NK-92 (cell line): ENCODE measurements around the gene WDR18.
"Not testable (repeated sequence)": the region's sequence is repeated elsewhere in the genome, so short reads cannot be mapped to it uniquely, and the experiment has no call there.

Experiments
- DNase-seq: peaks from one replicate; lab custom pipeline; 2025; ENCODE audit not compliant: unreplicated experiment; lab: John Stamatoyannopoulos, UW

The WDR18 gene

DNA sequence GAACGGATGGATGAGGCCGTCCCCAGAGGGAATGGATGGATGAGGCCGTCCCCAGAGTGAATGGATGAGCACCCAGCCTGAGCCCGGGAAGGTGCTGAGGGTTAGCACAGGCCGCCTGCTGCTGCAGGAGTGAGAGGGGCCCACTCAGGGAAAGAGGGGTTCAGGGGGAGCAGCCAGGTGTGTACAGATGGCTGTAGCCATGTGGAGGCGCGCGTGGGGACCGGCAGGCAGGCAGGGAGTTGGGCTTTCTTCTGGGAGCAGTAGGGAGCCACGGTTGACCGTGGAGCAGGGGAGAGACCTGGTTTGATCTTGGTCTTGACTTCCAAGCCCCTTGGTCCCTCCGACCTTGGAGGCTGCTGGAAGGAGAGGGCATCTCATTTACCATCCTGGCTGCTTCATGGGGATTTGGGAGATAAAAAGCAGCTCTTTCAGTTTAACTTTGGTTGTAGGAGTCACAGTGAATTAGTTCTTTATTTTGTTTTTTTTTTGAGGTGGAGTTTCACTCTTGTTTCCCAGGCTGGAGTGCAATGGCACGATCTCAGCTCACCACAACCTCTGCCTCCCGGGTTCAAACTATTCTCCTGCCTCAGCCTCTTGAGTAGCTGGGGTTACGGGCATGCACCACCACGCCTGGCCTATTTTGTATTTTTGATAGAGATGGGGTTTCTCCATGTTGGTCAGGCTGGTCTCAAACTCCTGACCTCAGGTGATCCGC, 33.6 kb upstream of the WDR18 start:
- no peak for DNase-seq

DNA sequence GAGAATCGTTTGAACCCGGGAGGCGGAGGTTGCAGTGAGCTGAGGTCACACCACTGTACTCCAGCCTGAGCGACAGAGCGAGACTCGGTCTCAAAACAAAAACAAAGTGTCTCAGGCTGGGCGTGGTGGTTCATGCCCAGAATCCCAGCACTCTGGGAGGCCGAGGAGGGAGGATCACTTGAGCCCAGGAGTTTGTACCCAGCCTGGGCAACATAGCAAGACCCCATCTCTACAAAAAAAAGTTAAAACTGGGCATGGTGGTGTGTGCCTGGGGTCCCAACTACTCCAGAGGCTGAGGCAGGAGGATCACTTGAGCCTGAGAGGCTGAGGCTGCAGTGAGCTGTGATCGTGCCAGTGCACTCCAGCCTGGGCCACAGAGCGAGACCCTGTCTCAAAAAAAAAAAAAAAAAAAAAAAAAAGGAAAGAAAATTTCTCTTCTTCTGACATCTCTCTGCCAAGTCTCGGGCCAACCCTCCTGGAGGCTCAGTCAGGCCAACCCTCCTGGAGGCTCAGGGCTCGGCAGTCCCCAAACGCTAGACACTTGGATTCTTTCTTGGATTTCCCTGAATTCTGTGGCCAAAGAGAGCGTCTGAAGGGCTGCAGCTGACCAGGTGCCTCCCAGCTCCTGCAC, 32.0 kb upstream of the WDR18 start:
- DNase-seq: no peak

DNA sequence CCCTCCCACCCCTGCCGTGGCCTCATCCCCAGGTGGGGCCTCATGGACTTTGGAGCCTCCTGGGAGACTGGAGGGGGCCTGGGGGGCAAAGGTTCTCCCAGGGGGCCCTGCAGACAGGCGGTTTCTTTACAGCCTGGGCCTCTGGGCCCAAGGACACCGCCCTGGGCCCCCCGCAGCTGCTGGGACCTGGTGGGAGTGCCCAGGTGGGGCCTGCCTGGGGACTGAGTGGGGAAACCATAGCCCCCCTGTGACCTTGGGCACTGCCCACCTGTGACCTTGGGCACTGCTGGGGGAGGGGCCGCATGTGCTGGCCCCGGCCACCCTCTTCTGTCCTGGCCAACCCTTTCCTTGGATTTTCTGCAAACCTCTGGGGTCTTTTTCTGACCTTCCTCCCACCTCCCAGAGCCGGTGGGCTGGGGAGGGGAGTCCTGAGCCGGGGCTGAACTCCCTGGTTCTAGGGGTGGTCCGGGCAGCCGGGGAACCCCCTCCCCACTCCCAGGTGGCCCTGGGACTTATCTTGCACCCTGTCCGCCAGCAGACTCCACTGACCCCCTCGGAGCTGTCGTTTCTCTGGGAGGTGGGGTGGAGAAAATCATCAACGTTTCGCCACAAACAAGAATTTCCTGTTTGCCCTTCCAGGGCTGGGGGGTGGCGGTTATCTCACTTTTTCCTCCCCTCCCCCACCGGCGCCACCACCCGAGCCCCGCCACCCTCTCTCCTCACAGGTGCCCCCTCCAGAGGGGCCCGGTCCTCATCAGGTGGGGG, 31.3 kb upstream of the WDR18 start:
- no peak for DNase-seq

DNA sequence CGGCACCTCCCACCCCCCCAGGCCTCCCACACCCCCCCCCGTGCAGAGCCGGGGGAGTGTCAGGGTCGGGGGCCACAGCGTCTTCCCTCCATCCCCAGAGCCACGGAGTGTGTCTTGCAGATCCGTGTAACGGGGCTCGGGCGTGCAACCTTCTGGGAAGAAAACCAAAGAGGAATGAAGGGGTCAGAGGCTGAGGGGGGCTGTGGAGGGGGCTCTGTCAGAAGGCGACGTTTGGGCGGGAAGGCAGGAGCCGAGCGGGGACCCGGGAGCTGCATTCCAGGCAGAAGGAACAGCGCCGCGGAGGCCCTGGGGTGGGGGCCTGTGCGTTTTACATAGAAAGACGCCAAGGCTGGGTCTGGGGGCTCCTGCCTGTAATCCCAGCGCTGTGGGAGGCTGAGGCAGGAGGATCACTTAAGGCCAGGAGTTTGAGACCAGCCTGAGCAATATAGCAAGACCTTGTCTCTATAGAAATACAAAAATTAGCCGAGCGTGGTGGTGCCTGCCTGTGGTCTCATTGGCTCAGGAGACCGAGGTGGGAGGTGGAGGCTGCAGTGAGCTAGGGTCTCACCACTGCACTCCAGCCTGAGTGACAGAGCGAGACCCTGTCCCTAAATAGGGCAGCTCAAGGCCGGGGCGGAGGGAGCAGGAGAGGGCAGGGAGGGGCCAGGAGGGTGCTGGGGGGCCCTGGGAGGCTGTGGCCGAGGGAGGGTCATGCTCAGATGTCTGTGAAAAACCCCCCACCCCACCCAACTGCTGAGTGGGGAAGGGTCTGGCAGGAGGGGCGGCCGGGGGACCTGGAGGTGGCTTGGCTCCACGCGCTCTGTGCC, 30.5 kb upstream of the WDR18 start:
- DNase-seq: no peak

DNA sequence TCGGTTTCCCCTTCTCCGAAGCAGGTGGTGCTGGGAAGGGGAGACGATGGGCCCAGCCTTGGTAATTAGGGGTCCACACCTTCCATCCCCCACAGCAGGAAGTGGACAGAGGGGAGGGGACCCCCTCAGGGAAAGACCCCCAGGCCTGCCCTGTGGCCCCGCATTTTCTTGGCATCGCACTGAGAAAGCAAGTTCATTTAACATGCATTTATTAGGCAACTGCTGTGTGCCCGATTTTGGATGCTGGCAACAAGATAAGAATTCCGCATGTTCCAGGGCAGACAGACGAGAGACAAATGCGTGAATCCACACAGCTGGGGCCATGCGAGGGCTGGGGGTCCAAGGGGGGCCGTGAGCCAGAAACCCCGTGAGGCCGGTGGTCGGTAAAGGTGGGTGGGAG, 29.9 kb upstream of the WDR18 start:
- no peak for DNase-seq

DNA sequence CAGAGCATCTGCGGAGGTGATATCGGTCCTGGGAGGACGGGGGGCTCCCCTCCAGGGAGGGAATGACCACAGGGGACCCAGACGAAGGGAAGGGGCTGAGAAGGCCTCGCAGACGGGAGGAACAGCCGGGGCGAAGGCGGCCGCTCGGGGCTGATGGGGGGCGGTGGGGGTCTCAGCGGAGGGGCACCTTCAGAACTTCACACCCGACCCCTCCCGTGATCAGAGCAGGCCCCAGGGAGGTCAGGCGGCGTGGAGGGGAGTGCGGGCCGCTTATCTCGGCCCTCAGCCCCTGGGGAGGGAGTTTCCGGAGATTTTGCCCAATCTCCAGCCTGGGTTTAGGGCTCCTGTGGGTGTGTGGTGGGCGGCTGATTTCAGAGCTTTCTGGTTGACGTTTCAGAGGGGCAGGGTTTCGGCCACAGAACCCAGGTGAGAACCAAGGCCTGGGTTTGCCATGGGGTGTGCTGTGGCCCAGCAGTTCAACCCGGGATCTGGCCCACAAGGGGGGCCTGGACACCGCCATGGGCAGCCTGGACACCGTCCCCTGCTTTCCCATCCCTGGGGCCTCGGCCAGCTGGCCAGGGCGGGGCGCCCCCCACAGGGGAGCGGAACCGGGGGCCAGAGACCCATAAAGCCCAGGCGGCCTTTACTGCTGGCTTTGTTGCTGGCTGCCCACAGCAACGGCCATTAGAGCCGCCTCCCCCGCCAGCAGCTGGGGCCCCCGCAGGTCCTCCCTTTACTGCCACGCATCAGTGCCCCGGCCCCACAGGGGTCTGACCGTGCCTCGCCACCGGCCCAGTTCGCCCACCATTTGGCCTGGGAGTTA, 29.3 kb upstream of the WDR18 start:
- DNase-seq: no peak

DNA sequence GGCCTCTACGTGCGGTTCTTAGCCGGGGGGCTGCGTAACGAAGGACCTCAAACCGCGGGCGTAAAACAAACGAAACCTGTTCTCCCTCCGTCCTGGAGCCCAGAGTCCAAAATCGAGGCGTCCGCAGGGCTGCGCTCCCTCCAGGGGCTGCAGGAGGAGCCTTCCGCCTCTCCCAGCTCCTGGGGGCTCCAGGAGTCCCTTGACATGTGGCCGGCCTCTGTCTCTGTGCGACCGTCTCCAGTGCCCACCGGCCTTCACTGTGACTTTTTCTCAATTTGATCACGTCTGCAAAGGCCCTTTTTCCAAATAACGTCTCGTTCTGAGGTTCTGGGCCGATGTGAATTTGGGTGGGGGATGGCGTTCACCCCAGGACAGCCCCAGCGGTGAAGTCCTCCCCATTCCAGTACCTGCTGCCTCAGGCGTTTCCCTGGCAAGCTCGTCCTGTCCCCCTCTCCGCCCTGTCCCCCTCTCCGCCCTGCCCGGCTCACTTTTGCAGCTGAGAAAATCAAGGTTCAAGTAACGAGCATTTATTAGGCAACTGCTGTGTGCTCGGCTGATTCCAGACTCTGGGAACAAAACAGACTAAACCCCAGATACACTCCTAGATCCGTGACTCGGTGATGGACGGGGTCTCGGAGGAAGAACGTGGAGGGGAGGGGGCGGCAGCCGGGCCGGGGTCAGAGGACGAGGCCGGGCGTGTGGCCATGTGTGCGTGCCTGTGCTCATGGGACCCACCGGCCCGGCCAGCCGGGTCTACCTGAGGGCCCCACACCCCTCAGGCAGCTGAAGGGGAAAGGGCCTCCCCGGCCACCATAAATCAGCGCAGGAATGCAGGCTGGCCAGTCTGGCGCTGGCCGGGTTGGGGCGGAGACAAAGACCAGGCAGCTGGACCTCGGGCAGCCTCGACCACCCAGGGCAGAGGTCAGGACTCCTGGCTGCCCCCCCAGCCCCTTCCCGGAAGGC, 28.1 kb upstream of the WDR18 start:
- DNase-seq: no peak

DNA sequence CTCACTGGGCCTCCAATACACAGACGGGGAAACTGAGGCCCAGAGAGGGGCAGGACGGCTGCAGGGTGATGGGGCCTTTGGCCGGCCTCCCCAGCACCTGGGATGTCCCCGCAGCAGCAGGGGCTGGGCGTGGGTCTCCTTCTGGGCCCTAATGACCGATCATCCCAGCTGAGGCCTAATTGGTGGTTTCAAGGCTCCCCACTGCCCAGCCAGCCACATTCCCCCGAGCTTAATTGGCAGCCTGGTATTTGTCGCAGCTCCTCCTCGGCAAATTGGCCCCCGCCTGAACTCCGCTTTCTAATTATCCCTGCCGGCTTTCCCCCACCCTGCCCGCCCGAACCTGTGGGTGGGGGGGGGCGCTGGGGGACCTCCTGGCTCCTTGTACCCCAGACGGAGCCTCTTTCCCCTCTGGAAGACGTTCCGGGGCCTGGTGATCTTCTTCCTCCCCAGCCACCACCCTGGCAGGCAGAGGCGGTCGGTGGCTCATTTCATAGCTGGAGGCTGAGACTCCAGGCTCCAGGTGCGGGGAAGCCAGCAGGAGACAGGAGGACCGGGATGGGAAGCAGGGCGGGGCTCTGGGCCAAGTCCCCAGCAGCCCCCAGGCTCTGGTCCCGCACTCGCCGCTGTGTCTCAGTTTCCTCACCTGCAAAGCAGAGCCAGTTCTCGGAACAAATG, 27.2 kb upstream of the WDR18 start:
- DNase-seq: no peak

DNA sequence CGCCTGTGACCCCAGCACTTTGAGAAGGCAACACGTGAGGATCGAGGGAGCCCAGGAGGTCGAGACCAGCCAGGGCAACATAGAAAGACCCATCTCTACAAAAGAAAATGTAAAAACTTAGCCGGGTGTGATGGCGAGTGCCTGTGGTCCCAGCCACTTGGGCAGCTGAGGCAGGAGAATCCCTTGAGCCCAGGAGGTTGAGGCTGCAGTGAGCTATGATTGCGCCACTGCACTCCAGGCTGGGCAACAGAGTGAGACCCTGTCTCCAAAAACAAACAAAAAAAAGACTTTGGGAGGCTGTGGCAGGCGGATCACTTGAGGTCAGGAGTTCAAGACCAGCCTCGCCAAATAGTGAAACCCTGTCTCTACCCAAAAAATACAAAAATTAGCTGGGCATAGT, 26.6 kb upstream of the WDR18 start:
- not testable (repeated sequence) for DNase-seq

DNA sequence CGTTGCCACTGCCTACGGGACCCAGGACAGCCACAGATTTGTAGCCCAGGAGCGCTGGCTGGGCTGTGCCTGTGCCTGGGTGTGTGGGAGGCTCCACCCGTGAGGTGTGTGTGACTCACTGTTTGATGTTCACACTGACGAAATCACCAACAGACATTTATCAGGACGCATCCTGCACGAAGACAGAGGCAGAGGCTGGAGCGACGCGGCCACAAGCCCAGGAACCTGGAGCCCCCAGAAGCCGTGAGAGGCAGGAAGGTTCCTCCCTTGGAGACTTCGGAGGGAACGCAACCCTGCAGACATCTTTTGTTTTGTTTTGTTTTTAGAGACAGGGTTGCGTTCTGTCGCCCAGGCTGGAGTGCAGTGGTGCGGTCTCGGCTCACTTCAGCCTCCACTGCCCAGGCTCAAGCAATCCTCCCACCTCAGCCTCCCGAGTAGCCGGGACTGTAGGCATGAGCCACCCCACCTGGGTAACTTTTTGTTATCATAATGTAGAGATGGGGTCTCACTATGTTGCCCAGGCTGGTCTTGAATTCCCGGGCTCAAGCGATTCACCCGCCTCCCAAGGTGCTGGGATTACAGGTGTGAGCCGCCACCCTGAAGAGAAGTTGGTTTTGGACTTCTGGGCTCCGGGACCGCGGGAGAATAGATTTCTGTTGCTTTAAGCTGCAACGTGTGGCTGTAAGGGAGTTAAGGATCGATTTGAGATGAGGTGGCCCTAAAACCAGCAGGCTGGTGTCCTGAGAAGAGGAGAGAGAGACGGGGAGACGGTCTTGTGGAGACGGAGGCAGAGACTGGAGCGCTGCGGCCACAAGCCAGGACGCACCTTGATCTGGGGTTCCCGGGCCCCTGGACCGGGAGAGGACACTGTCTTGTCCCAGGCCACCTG, 24.9 kb upstream of the WDR18 start:
- DNase-seq: no peak

DNA sequence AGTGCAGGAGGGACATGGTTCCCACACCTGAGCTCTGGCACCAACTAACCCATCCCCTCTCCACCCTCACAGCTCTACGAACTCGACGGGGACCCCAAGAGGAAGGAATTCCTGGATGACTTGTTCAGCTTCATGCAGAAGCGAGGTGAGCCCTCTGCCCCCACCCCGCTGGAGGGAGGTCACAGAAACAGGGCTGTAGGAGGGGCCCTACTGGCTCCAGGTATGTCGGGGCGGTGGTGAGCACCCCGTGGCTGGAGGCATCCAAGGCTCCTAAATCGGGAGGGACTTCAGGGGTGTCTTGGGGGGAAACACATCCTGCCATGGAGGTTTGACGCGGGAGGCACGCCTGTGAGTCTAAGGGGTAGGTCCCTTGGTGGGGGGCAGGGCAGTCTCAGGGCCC, 24.1 kb upstream of the WDR18 start:
- DNase-seq: no peak

DNA sequence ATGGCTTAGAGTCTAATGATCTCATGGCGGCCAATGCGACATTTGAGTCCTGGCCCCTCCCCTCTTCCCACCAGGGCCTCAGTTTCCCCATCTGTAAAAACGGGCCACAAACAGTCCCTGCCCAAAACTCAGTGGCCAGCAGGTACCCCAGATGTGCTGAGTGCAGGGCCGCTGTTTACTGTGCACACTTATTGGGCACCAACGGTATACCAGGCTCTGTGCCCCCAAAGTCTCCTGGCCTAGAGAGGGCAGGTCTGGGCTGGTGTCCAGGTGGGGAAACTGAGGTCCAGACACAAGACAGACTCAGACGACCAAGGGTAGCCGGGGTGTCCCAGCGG, 23.6 kb upstream of the WDR18 start:
- DNase-seq: no peak

DNA sequence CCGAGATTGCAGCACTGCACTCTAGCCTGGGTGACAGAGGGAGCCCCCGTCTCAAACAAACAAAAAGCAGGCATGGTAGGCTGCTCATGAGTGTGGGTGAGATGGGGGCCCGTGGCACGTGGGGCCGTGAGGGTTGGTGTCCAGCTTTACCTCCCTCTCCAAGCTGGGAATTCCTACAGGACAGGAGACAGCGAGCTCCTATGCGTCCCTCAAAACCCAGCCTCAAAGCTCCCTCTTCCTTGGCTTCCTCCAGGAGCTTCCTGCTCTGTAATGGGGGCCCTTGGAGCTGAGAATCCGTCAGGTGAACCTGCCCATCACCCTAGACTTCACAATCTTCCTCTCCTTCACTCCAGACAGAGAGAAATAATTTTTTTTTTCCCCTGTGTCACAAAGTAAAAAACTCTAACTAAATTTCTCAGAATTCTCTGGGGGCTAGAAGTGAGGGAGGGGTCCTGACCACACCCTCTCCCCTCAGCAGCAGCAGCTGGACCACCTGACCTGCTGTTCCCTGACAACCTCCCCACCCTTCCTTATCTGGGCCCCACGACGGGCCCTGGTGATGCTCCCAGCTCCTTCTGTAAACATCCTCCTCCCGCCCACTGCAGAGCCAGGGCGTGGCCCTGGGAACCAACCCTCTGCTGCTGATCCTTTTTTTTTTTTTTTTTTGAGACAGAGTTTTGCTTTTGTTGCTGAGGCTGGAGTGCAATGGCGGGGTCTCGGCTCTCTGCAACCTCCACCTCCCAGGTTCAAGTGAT, 22.1 kb upstream of the WDR18 start:
- DNase-seq: no peak

DNA sequence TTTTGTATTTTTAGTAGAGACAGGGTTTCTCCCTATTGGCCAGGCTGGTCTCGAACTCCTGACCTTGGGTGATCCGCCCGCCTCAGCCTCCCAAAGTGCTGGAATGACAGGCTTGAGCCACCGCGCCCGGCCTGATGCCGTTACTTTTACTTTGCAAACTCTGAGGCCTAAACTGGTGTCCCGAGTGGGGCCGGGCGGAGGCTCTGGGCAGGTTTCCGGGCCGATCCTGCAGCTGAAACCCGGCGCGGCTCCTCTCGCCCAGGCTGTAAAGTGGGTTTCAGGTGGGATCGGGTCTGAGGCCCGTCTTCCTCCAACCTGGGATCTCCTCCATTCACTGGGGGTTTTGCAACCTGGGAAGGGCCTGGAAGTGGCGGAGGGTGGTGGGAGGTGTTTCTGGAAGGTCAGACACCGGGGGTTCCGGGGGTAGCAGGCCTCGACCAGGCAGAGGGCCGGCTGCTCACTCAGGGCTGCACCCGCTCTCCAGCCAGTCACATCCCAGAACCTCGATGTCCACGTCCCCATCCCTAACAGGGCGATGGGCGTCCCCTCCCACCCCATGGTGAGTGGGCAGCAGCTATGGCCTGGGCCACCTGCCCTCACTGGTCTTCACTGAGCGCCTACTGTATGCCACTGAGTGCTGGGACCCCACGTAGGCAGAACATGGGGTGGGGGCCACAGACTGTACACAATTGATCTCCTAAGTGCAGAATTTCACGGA, 21.3 kb upstream of the WDR18 start:
- no peak for DNase-seq

DNA sequence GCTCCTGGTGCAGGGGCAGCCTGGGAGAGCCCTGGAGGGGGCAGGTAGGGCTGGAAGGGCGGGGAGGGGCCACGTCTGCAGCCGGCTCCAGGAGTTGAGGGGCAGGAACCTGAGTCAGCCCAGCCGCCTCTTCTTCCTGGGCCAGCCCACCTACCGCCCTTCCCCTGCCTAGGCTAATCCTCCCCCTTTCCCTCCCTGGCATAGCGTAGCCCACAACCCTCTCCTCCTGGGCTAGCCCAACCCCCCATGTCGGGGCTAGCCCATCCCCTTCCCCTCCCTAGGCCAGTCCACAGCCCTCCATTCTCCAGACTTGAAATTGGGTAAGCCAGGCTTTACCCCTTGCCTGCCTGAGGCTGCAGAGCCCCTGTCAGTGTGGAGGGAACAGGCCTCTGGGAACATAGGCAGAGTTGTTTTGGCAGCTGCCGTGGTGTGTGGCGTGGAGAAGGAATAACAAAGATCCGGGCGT, 20.6 kb upstream of the WDR18 start:
- DNase-seq: no peak

DNA sequence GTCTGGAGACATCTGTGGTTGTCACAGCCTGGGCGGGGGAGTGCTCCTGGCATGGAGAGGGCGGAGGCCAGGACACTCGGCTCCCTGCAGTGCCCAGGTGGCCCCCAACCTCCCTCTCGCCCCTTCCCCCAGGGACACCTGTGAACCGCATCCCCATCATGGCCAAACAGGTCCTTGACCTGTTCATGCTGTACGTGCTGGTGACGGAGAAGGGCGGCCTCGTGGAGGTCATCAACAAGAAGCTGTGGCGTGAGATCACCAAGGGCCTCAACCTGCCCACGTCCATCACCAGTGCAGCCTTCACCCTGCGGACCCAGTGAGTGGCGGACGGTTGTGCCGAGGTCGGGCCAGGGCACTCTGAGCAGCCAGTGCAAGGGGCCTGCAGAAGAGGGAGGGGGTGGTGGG, 20.0 kb upstream of the WDR18 start:
- no peak for DNase-seq
